ENCODE results near the gene PTPRN2. TPM values are rescaled to one million over a fixed set of nuclear protein-coding genes. Genes with fewer than 3 reads are reported as not detected.

Gene PTPRN2
- total RNA-seq, 1 experiment from 2014 or later, result 2.1 TPM

GRCh38 chr7:157771689-157772088 lies 815.9 kb downstream of the PTPRN2 start:
- H3K4me1 ChIP-seq (ENCODE audit: control insufficient read depth in 1 of 2, insufficient read depth in 2 of 2, low read length in 2 of 2), result no peaks in the 10 kb centered on the region
- H3K4me2 ChIP-seq (ENCODE audit: low read length), result no peak overlapping the region
- ChIA-PET RAD21 (ENCODE audit: low non-redundant PET in 1 of 2, low total read pairs in 2 of 2, uncharacterized antibody in 2 of 2, unreplicated experiment in 2 of 2) (no interaction called here), CTCF (no interaction called here), POLR2A (no interaction called here)
- ATAC-seq (no peak), DNase-seq (ENCODE audit: low read depth, low spot score) (no peak)
- H3K4me3 ChIP-seq (replicated peaks in 1 of 2; ENCODE audit: low read depth in 1 of 2, low read length in 2 of 2), result no peak overlapping the region
- no TSS peak for BruUV-seq (replicated peaks)
- no peak overlapping the region for H3K9ac ChIP-seq (ENCODE audit: low read length)
- no peak overlapping the region for H3K27ac ChIP-seq (ENCODE audit: low read depth, low read length)
- H3K79me2 ChIP-seq (ENCODE audit: insufficient read depth, low read length), result no peaks in the 10 kb centered on the region
- TF ChIP-seq EZH2phosphoT487 (IDR thresholded peaks at IDR 0.05; ENCODE audit: borderline replicate concordance), result no peak
- no peak for TF ChIP-seq REST (IDR thresholded peaks at IDR 0.05; ENCODE audit: low read depth)
- no peak for TF ChIP-seq EZH2 (IDR thresholded peaks at IDR 0.05)
- TF ChIP-seq CTCF (IDR thresholded peaks at IDR 0.05 in 2 of 3, conservative IDR thresholded peaks at IDR 0.05 in 1 of 3; ENCODE audit: borderline replicate concordance in 1 of 3, insufficient read depth in 1 of 3, low read depth in 2 of 3, low read length in 2 of 3), result no peak
- TF ChIP-seq CEBPB (IDR thresholded peaks at IDR 0.05; ENCODE audit: low read depth), result no peak
- TF ChIP-seq ATF3 (IDR thresholded peaks at IDR 0.05), result no peak
- no peak for TF ChIP-seq JUND (IDR thresholded peaks at IDR 0.05)
- no peak for TF ChIP-seq TCF7L2 (IDR thresholded peaks at IDR 0.05; ENCODE audit: borderline replicate concordance, extremely low read depth, insufficient read depth, insufficient read length)
- no peak for TF ChIP-seq RAD21 (IDR thresholded peaks at IDR 0.05; ENCODE audit: low read depth)
- no peak for TF ChIP-seq YY1 (IDR thresholded peaks at IDR 0.05; ENCODE audit: extremely low read depth, insufficient replicate concordance, low read depth, low read length)
- TF ChIP-seq POLR2A (IDR thresholded peaks at IDR 0.05; ENCODE audit: borderline replicate concordance, extremely low read depth, insufficient read depth, insufficient read length), result no peak
- no peak for TF ChIP-seq ELF1 (IDR thresholded peaks at IDR 0.05; ENCODE audit: borderline replicate concordance, low read depth)
- TF ChIP-seq ZNF274 (IDR thresholded peaks at IDR 0.05; ENCODE audit: low read depth, low read length), result no peak
- TF ChIP-seq MAX (IDR thresholded peaks at IDR 0.05), result no peak
- no peak for TF ChIP-seq FOSL1 (IDR thresholded peaks at IDR 0.05; ENCODE audit: low read depth)
- TF ChIP-seq SP1 (IDR thresholded peaks at IDR 0.05; ENCODE audit: low read depth), result no peak
- TF ChIP-seq ZBTB33 (IDR thresholded peaks at IDR 0.05; ENCODE audit: extremely low read depth, insufficient replicate concordance, low read length), result no peak
- TF ChIP-seq EGR1 (IDR thresholded peaks at IDR 0.05; ENCODE audit: low read depth), result no peak
- no peak for TF ChIP-seq ZFX (IDR thresholded peaks at IDR 0.05)
- TF ChIP-seq POLR2AphosphoS5 (IDR thresholded peaks at IDR 0.05; ENCODE audit: low read depth, low read length), result no peak
- H3K27me3 ChIP-seq (ENCODE audit: insufficient read depth, low read length), result peaks cover 9% of the 10 kb centered on the region; the same call in 1 of the 2 replicates
- intact Hi-C loops (cut with micrococcal nuclease), result no loop called here
- no peaks in the 10 kb centered on the region for H3K9me2 ChIP-seq (ENCODE audit: insufficient read depth)
- H3K9me3 ChIP-seq (ENCODE audit: control insufficient read depth in 1 of 2, insufficient read depth in 1 of 2, low read depth in 1 of 2, low read length in 2 of 2), result peaks cover 3 to 7% of the 10 kb centered on the region in 2 experiments; a peak in 3 of 4 replicates
- no peaks in the 10 kb centered on the region for H4K20me1 ChIP-seq (ENCODE audit: insufficient read depth)
- no peaks in the 10 kb centered on the region for H3K36me3 ChIP-seq (ENCODE audit: control insufficient read depth in 1 of 2, insufficient read depth in 2 of 2, low read length in 2 of 2)
- no peak overlapping the region for H2AFZ ChIP-seq (ENCODE audit: low read depth, low read length, poor library complexity, severe bottlenecking)
